GM18520 (cell line): Measurements from ENCODE around the gene MEIOC.

ENCODE experiments used
- ATAC-seq: cut with Tn5 transposase; IDR thresholded peaks from one replicate; pipeline ENCODE4 v1.9.1; 2021; ENCODE audit not compliant: unreplicated experiment

The MEIOC gene

DNA sequence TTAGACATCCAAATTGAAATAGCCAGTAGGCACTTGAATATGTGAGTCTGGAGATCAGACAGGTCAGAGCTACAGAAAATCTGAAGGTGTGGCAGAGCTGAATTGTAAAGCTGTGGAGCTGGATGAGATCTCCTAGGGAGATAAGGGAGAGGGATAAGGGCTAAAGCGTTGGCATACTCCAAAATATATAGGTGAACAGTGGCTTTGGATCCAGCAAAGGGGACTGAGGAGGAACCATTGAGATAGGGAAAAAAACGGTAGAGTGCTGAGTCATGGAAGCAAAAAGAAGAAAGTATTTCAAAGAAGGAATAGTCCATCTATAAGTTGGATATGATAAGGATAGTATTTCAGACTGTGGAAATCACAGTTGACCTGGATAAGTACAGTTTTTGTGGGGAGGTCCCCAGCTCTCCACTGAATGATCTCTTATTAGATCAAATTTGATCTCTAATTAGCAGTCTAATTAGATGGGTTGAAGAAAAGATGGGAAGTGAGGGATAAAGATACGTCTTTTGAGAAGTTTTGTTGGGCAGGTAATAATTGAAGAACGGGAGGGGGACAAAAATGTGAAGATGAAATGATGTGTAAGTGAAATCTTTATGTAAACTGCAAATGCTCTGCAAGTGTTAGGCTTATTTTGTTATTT lies 51.6 kb downstream of the MEIOC start:
- ATAC-seq, result no peak

DNA sequence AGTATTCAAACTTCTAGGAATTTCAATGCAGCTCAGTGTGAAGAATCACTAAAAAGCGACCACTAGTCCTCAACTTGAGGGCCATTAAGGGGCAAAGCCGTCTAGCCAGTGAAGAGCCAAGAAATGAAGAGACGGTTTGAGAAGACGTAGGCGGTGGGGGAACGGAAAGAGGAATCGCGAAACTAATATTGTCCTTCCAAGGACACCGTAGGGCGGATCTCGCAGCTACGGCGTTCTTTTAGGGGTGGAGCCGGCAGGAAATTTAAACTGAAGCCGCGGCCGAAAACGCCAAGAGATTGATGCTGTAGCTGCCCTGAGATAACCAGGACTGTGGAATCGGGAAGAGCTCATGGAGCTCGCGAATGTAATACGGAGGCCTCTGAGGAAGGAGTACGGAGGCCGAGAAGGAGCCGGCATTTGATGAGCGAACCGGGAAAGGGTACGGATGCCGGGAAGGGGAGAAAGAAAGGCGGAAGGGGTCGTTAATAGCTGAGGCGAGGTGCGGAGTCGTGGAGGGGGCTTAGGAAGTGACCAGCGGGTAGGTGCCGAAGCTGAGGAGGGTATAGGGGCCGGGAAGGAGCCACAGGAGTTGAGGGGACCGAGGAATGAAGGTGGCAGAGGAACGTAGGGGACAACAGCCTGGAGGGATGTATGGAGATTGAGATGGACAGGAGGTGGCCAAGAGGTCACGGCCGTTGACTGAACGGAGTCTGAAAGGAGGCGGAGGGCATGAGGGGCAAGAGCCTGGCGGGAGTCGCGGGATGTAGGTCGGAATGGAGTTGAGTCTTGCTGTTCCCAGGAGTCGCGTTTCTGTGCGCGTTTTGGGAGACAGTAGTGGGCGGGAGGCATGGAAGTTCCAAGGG lies 52.4 kb downstream of the MEIOC start, which contains the start of gene DBF4B:
DBF4B (plus strand) TSS at position 265 of the 863 bp plus-strand sequence; CDS start at position 421, 156 bp downstream.
- ATAC-seq, result no peak

DNA sequence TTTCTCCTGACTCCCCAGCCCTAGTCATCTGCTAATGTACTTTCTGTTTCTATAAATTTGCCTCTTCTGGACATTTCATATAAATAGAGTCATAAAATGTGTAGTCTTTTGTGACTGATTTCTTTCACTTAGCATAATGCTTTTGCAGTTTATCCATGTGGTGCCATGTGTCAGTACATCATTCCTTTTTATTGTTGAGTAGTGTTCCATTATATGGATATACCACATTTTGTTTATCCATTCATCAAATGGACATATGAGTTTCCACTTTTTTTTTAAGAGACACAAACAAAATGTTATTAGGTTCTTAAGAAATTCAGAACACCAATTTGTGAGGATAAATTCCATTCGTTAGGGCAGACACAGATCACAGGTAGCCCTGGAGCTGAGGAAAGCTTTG lies 63.2 kb downstream of the MEIOC start:
- no peak for ATAC-seq

DNA sequence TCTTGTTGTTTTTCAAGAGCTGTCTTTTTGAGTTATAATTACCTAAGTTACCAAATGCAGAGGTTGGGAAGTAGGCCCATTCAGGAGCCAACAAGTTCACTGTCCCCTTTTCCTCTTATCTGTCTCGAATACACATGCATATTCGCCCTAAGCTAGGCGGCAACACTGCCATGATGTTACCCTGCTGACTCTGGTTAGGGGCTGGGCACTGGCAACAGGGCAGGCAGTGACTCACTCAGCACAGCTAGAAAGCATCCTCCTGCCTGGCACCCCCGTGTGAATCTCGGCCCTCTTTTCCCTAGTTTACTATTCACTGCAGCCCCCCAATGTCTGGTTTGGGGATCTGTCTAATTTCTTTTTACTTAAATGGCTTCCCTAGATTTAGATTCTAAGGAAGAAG lies 66.0 kb downstream of the MEIOC start:
- no peak for ATAC-seq
